SU-DHL-6 (cell line): Measurements from ENCODE around the gene LTB4R.

Source experiments
- CTCF ChIP-seq: fragments of 200-600 bp; sonication (generic); IDR thresholded peaks from one replicate; pipeline ENCODE4 v1.5.1; 2017; ENCODE audit warnings: antibody characterized with exemption, mild to moderate bottlenecking, low read length, moderate library complexity; ENCODE audit not compliant: insufficient read depth, poor library complexity, severe bottlenecking
- EZH2phosphoT487 ChIP-seq: fragments of 200-600 bp; sonication (generic), shearing (Covaris generic); conservative IDR thresholded peaks from 2 replicates; pipeline ENCODE4 v1.6.1; 2018; ENCODE audit warnings: mild to moderate bottlenecking, antibody characterized with exemption, low read length, moderate library complexity, mixed read lengths

GRCh38 chr14:24297190-24297964, 13.9 kb upstream of the LTB4R start:
- no peak for TF ChIP-seq CTCF
- no peak for TF ChIP-seq EZH2phosphoT487
